ENCODE results near the gene HCFC1R1. TPM values are rescaled to one million over a fixed set of nuclear protein-coding genes. Genes with fewer than 3 reads are reported as not detected.

The HCFC1R1 gene
- total RNA-seq, 1 donor from 2014 or later, result 17.7 TPM

GRCh38 chr16:2987286-2987685 lies 36.5 kb downstream of the HCFC1R1 start:
- TF ChIP-seq, protein P1, sequence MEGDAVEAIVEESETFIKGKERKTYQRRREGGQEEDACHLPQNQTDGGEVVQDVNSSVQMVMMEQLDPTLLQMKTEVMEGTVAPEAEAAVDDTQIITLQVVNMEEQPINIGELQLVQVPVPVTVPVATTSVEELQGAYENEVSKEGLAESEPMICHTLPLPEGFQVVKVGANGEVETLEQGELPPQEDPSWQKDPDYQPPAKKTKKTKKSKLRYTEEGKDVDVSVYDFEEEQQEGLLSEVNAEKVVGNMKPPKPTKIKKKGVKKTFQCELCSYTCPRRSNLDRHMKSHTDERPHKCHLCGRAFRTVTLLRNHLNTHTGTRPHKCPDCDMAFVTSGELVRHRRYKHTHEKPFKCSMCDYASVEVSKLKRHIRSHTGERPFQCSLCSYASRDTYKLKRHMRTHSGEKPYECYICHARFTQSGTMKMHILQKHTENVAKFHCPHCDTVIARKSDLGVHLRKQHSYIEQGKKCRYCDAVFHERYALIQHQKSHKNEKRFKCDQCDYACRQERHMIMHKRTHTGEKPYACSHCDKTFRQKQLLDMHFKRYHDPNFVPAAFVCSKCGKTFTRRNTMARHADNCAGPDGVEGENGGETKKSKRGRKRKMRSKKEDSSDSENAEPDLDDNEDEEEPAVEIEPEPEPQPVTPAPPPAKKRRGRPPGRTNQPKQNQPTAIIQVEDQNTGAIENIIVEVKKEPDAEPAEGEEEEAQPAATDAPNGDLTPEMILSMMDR (IDR thresholded peaks at IDR 0.05), result no peak
- H3K36me3 Mint-ChIP-seq (ENCODE audit: low read depth), result no peaks in the 10 kb centered on the region
- ChIA-PET CTCF (no interaction called here), POLR2A (interaction anchor here (0.6 kb wide), 1 partner anchor 672 kb away, joined by 3 read pairs; no protein-coding TSS in a partner anchor)
- H3K27ac Mint-ChIP-seq, result no peak overlapping the region
- peaks cover 3% of the 10 kb centered on the region for H3K27me3 Mint-ChIP-seq
- DNase-seq, result no peak
- no peaks in the 10 kb centered on the region for H3K9me3 Mint-ChIP-seq
- ATAC-seq (ENCODE audit: low read depth), result no peak
- peaks cover 13% of the 10 kb centered on the region for H3K4me1 Mint-ChIP-seq
- intact Hi-C loops (cut with micrococcal nuclease), result no loop called here
- no peak overlapping the region for H3K4me3 Mint-ChIP-seq

- peaks cover 15% of the 10 kb centered on the region for H3K4me1 Mint-ChIP-seq
- DNase-seq, result no peak
- no peak overlapping the region for H3K27ac Mint-ChIP-seq
- H3K9me3 Mint-ChIP-seq, result no peaks in the 10 kb centered on the region
- no peak overlapping the region for H3K4me3 Mint-ChIP-seq
- POLR2A ChIA-PET, result interaction anchor here (0.6 kb wide), 1 partner anchor 671 kb away, joined by 3 read pairs; no protein-coding TSS in a partner anchor
- intact Hi-C loops (cut with micrococcal nuclease), result no loop called here
- H3K36me3 Mint-ChIP-seq (ENCODE audit: low read depth), result no peaks in the 10 kb centered on the region
- H3K27me3 Mint-ChIP-seq, result peaks cover 3% of the 10 kb centered on the region
- CTCF ChIA-PET, result no interaction called here
- ATAC-seq (ENCODE audit: low read depth), result no peak
- TF ChIP-seq, protein P1 (IDR thresholded peaks at IDR 0.05), result no peak
These were observed 37.0 kb downstream of the HCFC1R1 start for GRCh38 chr16:2986623-2987188.

GRCh38 chr16:2985893-2986355 lies 37.8 kb downstream of the HCFC1R1 start:
- TF ChIP-seq, protein P1 (IDR thresholded peaks at IDR 0.05), result no peak
- DNase-seq (no peak), ATAC-seq (ENCODE audit: low read depth) (no peak)
- Mint-ChIP-seq H3K36me3 (ENCODE audit: low read depth) (no peaks in the 10 kb centered on the region), H3K27ac (no peak overlapping the region), H3K4me1 (peaks cover 20% of the 10 kb centered on the region), H3K4me3 (no peak overlapping the region), H3K9me3 (no peaks in the 10 kb centered on the region), H3K27me3 (peaks cover 3% of the 10 kb centered on the region)
- intact Hi-C loops (cut with micrococcal nuclease), result no loop called here
- POLR2A ChIA-PET, result no interaction called here
- CTCF ChIA-PET, result no interaction called here

- H3K27ac Mint-ChIP-seq, result no peak overlapping the region
- H3K9me3 Mint-ChIP-seq, result no peaks in the 10 kb centered on the region
- ChIA-PET CTCF (no interaction called here), POLR2A (no interaction called here)
- H3K4me1 Mint-ChIP-seq, result peaks cover 23% of the 10 kb centered on the region
- H3K27me3 Mint-ChIP-seq, result peaks cover under 1% of the 10 kb centered on the region
- TF ChIP-seq, protein P1 (IDR thresholded peaks at IDR 0.05), result no peak
- intact Hi-C loops (cut with micrococcal nuclease), result no loop called here
- H3K4me3 Mint-ChIP-seq, result no peak overlapping the region
- ATAC-seq (ENCODE audit: low read depth) (no peak), DNase-seq (no peak)
- H3K36me3 Mint-ChIP-seq (ENCODE audit: low read depth), result no peaks in the 10 kb centered on the region
These were observed 38.3 kb downstream of the HCFC1R1 start for GRCh38 chr16:2985462-2985861.

- intact Hi-C loops (cut with micrococcal nuclease), result loop anchor here (1.0 to 2.0 kb wide), 5 partner anchors 21 to 109 kb away; partner anchors contain the start of gene TNFRSF12A
- CTCF ChIA-PET, result interaction anchor here (1.0 kb wide), 1 partner anchor 38 kb away, joined by 3 read pairs; no protein-coding TSS in a partner anchor
- no peaks in the 10 kb centered on the region for H3K36me3 Mint-ChIP-seq (ENCODE audit: low read depth)
- DNase-seq, result peak; percentile 70
- POLR2A ChIA-PET, result interaction anchor here (1.1 kb wide), 1 partner anchor 14 kb away, joined by 3 read pairs; no protein-coding TSS in a partner anchor
- H3K27me3 Mint-ChIP-seq, result no peaks in the 10 kb centered on the region
- TF ChIP-seq, protein P1 (IDR thresholded peaks at IDR 0.05), result peak; percentile 48
- peaks cover 27% of the 10 kb centered on the region for H3K4me1 Mint-ChIP-seq
- no peak overlapping the region for H3K27ac Mint-ChIP-seq
- peak overlapping the region; percentile 62 for H3K4me3 Mint-ChIP-seq
- ATAC-seq (ENCODE audit: low read depth), result peak; percentile 59
- H3K9me3 Mint-ChIP-seq, result no peaks in the 10 kb centered on the region
These were observed 40.0 kb downstream of the HCFC1R1 start for GRCh38 chr16:2983706-2984136.

All from activated B cell treated with CpG ODN at 0.5 μM for 24 hours (primary cell).